Lower leg skin (tissue), 3 donors: Measurements from ENCODE around the gene POLR3F.

Source experiments
- CTCF ChIP-seq, 3 donors: fragments of 450-650 bp; IDR thresholded peaks; one replicate each; pipeline ENCODE4 v1.5.1; 2016; ENCODE audit warnings: antibody characterized with exemption in 3 of 3, mild to moderate bottlenecking in 3 of 3, moderate library complexity in 2 of 3
- POLR2A ChIP-seq, 2 donors: fragments of 450-650 bp; IDR thresholded peaks; one replicate each; pipeline ENCODE4 v1.6.1; 2016 to 2017; ENCODE audit warnings: antibody characterized with exemption in 2 of 2, mild to moderate bottlenecking in 1 of 2, moderate library complexity in 1 of 2

- TF ChIP-seq CTCF (IDR thresholded peaks at IDR 0.05) (no peak), POLR2A (IDR thresholded peaks at IDR 0.05) (no peak)
These were observed 45.6 kb upstream of the POLR3F start for GRCh38 chr20:18421608-18422007.
